ENCODE data around the gene MYLK4. TPM values are rescaled to one million over a fixed set of nuclear protein-coding genes. Genes with fewer than 3 reads are reported as not detected.

Gene MYLK4
- total and polyA plus RNA-seq, 2 of the 13 experiments (the other 11 are each of a cell fraction or from before 2014, with no cell fraction given), result 0.26 to 0.29 TPM

DNA sequence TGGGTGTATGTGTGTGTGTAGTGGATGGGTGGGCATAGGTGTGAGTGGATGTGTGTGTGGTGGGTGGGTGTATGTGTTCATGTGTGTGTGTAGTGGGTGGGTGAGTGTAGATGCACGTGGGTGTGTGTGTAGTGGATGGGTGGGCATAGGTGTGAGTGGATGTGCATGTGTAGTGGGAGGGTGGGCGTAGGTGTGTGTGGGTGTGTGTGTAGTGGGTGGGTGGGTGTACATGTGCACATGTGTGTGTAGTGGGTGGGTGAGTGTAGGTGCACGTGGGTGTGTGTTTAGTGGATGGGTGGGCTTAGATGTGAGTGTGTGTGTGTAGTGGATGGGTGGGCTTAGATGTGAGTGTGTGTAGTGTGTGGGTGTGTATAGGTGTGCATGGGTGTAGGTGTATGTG lies 104.4 kb downstream of the MYLK4 start (continued):
- TF ChIP-seq, protein P1, sequence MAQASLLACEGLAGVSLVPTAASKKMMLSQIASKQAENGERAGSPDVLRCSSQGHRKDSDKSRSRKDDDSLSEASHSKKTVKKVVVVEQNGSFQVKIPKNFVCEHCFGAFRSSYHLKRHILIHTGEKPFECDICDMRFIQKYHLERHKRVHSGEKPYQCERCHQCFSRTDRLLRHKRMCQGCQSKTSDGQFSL (CRISPR knock-in tag; IDR thresholded peaks at IDR 0.05), result no peak
- TF ChIP-seq MNT (IDR thresholded peaks at IDR 0.05) (peak; percentile 89), ADNP (CRISPR knock-in tag; IDR thresholded peaks at IDR 0.05) (no peak), ZMAT3 (CRISPR knock-in tag; conservative IDR thresholded peaks at IDR 0.05) (no peak), NONO (IDR thresholded peaks at IDR 0.05) (0 out of 2 replicates have a peak, but pooled peaks have one; percentile 30), NONO (CRISPR knock-in tag; conservative IDR thresholded peaks at IDR 0.05) (no peak), ZUFSP (CRISPR knock-in tag; IDR thresholded peaks at IDR 0.05; ENCODE audit: borderline replicate concordance) (no peak), PAF1 (CRISPR knock-in tag; IDR thresholded peaks at IDR 0.05) (no peak)

GRCh38 chr6:2643935-2644539 lies 106.7 kb downstream of the MYLK4 start:
- no peak overlapping the region for H3K27ac ChIP-seq (ENCODE audit: extremely low read length, insufficient read depth, low read length)
- FAIRE-seq, result no peak
- no peaks in the 10 kb centered on the region for H4K20me1 ChIP-seq (ENCODE audit: insufficient read depth, low read length)
- no peaks in the 10 kb centered on the region for H3K36me3 ChIP-seq (replicated peaks in 1 of 2; ENCODE audit: control insufficient read depth in 1 of 2, insufficient read depth in 2 of 2, low read length in 2 of 2)
- 57% methylated on average over 5 of the region's 5 CpGs for WGBS (ENCODE audit: low lambda C conversion rate)
- BruUV-seq (replicated peaks), result no TSS peak
- ChIA-PET CTCF (ENCODE audit: low intra/inter-chr PET ratio, low total read pairs) (no interaction called here), POLR2A (no interaction called here)
- no peaks in the 10 kb centered on the region for H3K4me1 ChIP-seq (ENCODE audit: insufficient read depth, low read length)
- no peak for DNase-seq (ENCODE audit: low spot score)
- no peaks in the 10 kb centered on the region for H3K79me2 ChIP-seq (ENCODE audit: insufficient read depth, low read length)
- H3K9me3 ChIP-seq (ENCODE audit: low read length), result no peaks in the 10 kb centered on the region
- peaks cover 0 to 50% of the 10 kb centered on the region in 2 experiments; a peak in 2 of 5 replicates for H3K27me3 ChIP-seq (ENCODE audit: control insufficient read depth in 1 of 2, insufficient read depth in 2 of 2, low read length in 2 of 2)
- no peak overlapping the region for H3K4me3 ChIP-seq (replicated peaks in 1 of 3; ENCODE audit: insufficient read depth in 1 of 3, low read depth in 2 of 3, low read length in 3 of 3)
- in situ Hi-C loops (cut with HindIII; ENCODE audit: extremely low pct_ligation_motif_present, low pct_unique_long_range_greater_than_20kb) (no loop called here), intact Hi-C loops (cut with micrococcal nuclease; ENCODE audit: unreplicated experiment) (no loop called here)
- H2AFZ ChIP-seq (ENCODE audit: low read length), result no peak overlapping the region
- H3K9ac ChIP-seq (ENCODE audit: insufficient read depth, low read depth, low read length), result no peak overlapping the region
- H3K4me2 ChIP-seq (ENCODE audit: low read depth, low read length), result no peak overlapping the region
- no peak for ATAC-seq
- TF ChIP-seq, protein P2, sequence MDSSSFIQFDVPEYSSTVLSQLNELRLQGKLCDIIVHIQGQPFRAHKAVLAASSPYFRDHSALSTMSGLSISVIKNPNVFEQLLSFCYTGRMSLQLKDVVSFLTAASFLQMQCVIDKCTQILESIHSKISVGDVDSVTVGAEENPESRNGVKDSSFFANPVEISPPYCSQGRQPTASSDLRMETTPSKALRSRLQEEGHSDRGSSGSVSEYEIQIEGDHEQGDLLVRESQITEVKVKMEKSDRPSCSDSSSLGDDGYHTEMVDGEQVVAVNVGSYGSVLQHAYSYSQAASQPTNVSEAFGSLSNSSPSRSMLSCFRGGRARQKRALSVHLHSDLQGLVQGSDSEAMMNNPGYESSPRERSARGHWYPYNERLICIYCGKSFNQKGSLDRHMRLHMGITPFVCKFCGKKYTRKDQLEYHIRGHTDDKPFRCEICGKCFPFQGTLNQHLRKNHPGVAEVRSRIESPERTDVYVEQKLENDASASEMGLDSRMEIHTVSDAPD (CRISPR knock-in tag; IDR thresholded peaks at IDR 0.05), result no peak
- TF ChIP-seq HCFC1 (IDR thresholded peaks at IDR 0.05; ENCODE audit: low read depth, low read length) (no peak), KDM5A (IDR thresholded peaks at IDR 0.05; ENCODE audit: borderline replicate concordance, low read length) (no peak), SMC3 (IDR thresholded peaks at IDR 0.05; ENCODE audit: low read length) (no peak), THYN1 (CRISPR knock-in tag; IDR thresholded peaks at IDR 0.05; ENCODE audit: borderline replicate concordance, low read depth) (no peak), SRF (IDR thresholded peaks at IDR 0.05; ENCODE audit: low read depth, low read length) (no peak), ZNF674 (CRISPR knock-in tag; IDR thresholded peaks at IDR 0.05; ENCODE audit: low read depth) (no peak), HMGA1 (CRISPR knock-in tag; conservative IDR thresholded peaks at IDR 0.05) (no peak), ZBTB3 (CRISPR knock-in tag; IDR thresholded peaks at IDR 0.05; ENCODE audit: borderline replicate concordance, low read depth) (no peak), MYNN (CRISPR knock-in tag; IDR thresholded peaks at IDR 0.05; ENCODE audit: low read depth) (no peak)
- TF ChIP-seq, protein P3, sequence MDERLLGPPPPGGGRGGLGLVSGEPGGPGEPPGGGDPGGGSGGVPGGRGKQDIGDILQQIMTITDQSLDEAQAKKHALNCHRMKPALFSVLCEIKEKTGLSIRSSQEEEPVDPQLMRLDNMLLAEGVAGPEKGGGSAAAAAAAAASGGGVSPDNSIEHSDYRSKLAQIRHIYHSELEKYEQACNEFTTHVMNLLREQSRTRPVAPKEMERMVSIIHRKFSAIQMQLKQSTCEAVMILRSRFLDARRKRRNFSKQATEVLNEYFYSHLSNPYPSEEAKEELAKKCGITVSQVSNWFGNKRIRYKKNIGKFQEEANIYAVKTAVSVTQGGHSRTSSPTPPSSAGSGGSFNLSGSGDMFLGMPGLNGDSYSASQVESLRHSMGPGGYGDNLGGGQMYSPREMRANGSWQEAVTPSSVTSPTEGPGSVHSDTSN (CRISPR knock-in tag; IDR thresholded peaks at IDR 0.05), result no peak

Measured in HepG2 (cell line).